A549 (cell line): ENCODE measurements around the gene BCORL1.

Experiments
- CTCF ChIP-seq: fragments of >200 bp; sonication (Bioruptor Twin); formaldehyde crosslinking; IDR thresholded peaks from 3 replicates; pipeline ENCODE4 v1.5.1; 2016
- ELK1 ChIP-seq: fragments of 150-350 bp; IDR thresholded peaks from 2 replicates; pipeline ENCODE4 v1.6.1; 2014; ENCODE audit warnings: low read depth, mild to moderate bottlenecking, low read length
- JUN ChIP-seq, 2 experiments: fragments of >200 bp; sonication (Bioruptor Twin); formaldehyde crosslinking; IDR thresholded peaks; 2 replicates in 1 of 2; 3 replicates in 1 of 2; pipeline ENCODE4 v1.6.1; 2016 to 2017
- USF2 ChIP-seq: fragments of 450-650 bp; IDR thresholded peaks from 2 replicates; pipeline ENCODE4 v1.6.1; 2014; ENCODE audit warnings: antibody characterized with exemption

- no peak for TF ChIP-seq JUN (IDR thresholded peaks at IDR 0.05)
- TF ChIP-seq ELK1 = no peak
- TF ChIP-seq CTCF = no peak
- TF ChIP-seq USF2 = no peak
These were observed 41.7 kb downstream of the BCORL1 start for GRCh38 chrX:130024127-130024526.
